CD4-positive, alpha-beta T cell (primary cell): ENCODE data around the gene ZNF425. TPM values are rescaled to one million over a fixed set of nuclear protein-coding genes. Genes with fewer than 3 reads are reported as not detected.

ENCODE experiments used
- ATAC-seq: fragments of 200-7000 bp; cut with Tn5 transposase; one replicate; pipeline ENCODE4 v1.10.0; 2022; ENCODE audit warnings: mild to moderate bottlenecking; ENCODE audit not compliant: poor library complexity
- CTCF ChIA-PET: fragments of 350-600 bp; sonication (Branson Sonifier 250); formaldehyde crosslinking; loops from one replicate; lab custom pipeline; 2021; ENCODE audit warnings: antibody characterized with exemption, inconsistent platforms; lab: Charles Lee
- POLR2A ChIA-PET: fragments of 350-600 bp; sonication (Branson Sonifier 250); formaldehyde crosslinking; loops from one replicate; lab custom pipeline; 2021; ENCODE audit warnings: antibody characterized with exemption, inconsistent platforms; lab: Charles Lee
- DNase-seq, 14 experiments: peaks; one replicate each; pipeline ENCODE4 v3.0.0-alpha.2; 2013 to 2020; ENCODE audit warnings: mixed read lengths in 2 of 14
- H3K27ac ChIP-seq, 2 donors: one replicate each; pipeline versions ENCODE4 v1.5.1 to v1.7.0; 2013; ENCODE audit warnings: low read length in 2 of 2, low read depth in 1 of 2, mild to moderate bottlenecking in 1 of 2
- H3K27me3 ChIP-seq, 2 experiments: 1 replicate in 1 of 2; 2 replicates in 1 of 2; pipeline versions ENCODE4 v1.6.1 to v1.7.0; 2013; ENCODE audit warnings: low read length in 2 of 2, control low read depth in 1 of 2, mild to moderate bottlenecking in 1 of 2, moderate library complexity in 1 of 2; ENCODE audit not compliant: insufficient read depth in 2 of 2, control insufficient read depth in 1 of 2
- H3K36me3 ChIP-seq: one replicate; pipeline ENCODE4 v1.6.1; 2013; ENCODE audit warnings: low read length, control low read depth; ENCODE audit not compliant: insufficient read depth
- H3K4me1 ChIP-seq: one replicate; pipeline ENCODE4 v1.6.1; 2013; ENCODE audit warnings: low read length, control low read depth; ENCODE audit not compliant: insufficient read depth
- H3K4me3 ChIP-seq: one replicate; pipeline ENCODE4 v1.5.1; 2013; ENCODE audit warnings: mild to moderate bottlenecking, low read length, moderate library complexity
- H3K9me3 ChIP-seq, 2 experiments: 1 replicate in 1 of 2; 2 replicates in 1 of 2; pipeline versions ENCODE4 v1.6.1 to v1.7.0; 2013; ENCODE audit warnings: low read length in 2 of 2, mild to moderate bottlenecking in 2 of 2, control low read depth in 1 of 2, moderate library complexity in 1 of 2; ENCODE audit not compliant: control insufficient read depth in 1 of 2, insufficient read depth in 1 of 2
- H3K27ac Mint-ChIP-seq: one replicate; pipeline ENCODE4 v1.8.0; 2020; ENCODE audit warnings: mixed read lengths
- H3K27me3 Mint-ChIP-seq: one replicate; pipeline ENCODE4 v1.8.0; 2021; ENCODE audit warnings: mixed read lengths
- H3K36me3 Mint-ChIP-seq: one replicate; pipeline ENCODE4 v1.8.0; 2021; ENCODE audit warnings: low read depth, mixed read lengths
- H3K4me1 Mint-ChIP-seq: one replicate; pipeline ENCODE4 v1.8.0; 2021; ENCODE audit warnings: low read depth, mixed read lengths
- H3K4me3 Mint-ChIP-seq: one replicate; pipeline ENCODE4 v1.8.0; 2020; ENCODE audit warnings: mild to moderate bottlenecking, mixed read lengths
- H3K9me3 Mint-ChIP-seq: one replicate; pipeline ENCODE4 v1.8.0; 2020; ENCODE audit warnings: mixed read lengths
- intact Hi-C, 2 experiments: fragments of 100-400 bp; cut with DNase I in 1 of 2; cut with micrococcal nuclease in 1 of 2; formaldehyde crosslinking; loops; one replicate each; pipeline versions ENCODE4 v1.15.1 to v1.9.0; 2023 to 2025; cut with DNase I, micrococcal nuclease
- total RNA-seq, 174 experiments: library from RNA in 2 of 174; stranded (reverse) in 2 of 174; gene quantifications; one replicate each; pipeline ENCODE4 v1.2.3 and lab custom pipeline; 2021 to 2026
- TF ChIP-seq, protein P1 (sequence below): fragments of 200-600 bp; IDR thresholded peaks from one replicate; pipeline ENCODE4 v1.8.0; 2022; ENCODE audit warnings: antibody characterized with exemption, mild to moderate bottlenecking

Gene ZNF425
- total RNA-seq, 2 experiments from 2014 or later = 0.22 to 0.39 TPM

DNA sequence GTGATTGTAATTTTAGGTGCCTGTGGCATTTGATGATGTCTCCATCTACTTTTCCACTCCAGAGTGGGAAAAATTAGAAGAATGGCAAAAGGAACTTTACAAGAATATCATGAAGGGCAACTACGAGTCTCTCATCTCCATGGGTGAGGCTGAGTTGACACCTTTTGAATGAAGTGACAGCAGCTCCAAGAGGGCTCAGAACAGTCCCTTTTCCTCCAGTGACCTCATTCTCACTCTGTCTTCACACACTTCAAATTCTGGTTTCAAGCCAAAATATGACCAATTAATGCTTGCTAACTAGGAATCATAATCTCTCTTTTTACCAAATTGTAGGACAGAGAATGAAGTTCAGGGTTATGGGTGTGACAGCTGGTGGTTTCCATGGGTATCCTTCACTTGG lies 40.0 kb upstream of the ZNF425 start:
- H3K36me3 ChIP-seq = peaks cover 54% of the 10 kb centered on the region
- no peak overlapping the region for H3K4me3 Mint-ChIP-seq
- TF ChIP-seq, protein P1, sequence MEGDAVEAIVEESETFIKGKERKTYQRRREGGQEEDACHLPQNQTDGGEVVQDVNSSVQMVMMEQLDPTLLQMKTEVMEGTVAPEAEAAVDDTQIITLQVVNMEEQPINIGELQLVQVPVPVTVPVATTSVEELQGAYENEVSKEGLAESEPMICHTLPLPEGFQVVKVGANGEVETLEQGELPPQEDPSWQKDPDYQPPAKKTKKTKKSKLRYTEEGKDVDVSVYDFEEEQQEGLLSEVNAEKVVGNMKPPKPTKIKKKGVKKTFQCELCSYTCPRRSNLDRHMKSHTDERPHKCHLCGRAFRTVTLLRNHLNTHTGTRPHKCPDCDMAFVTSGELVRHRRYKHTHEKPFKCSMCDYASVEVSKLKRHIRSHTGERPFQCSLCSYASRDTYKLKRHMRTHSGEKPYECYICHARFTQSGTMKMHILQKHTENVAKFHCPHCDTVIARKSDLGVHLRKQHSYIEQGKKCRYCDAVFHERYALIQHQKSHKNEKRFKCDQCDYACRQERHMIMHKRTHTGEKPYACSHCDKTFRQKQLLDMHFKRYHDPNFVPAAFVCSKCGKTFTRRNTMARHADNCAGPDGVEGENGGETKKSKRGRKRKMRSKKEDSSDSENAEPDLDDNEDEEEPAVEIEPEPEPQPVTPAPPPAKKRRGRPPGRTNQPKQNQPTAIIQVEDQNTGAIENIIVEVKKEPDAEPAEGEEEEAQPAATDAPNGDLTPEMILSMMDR = no peak
- H3K27ac Mint-ChIP-seq = no peak overlapping the region
- no peaks in the 10 kb centered on the region for H3K27me3 ChIP-seq
- H3K4me1 ChIP-seq = peaks cover 1% of the 10 kb centered on the region
- no peak for ATAC-seq
- H3K4me3 ChIP-seq = no peak overlapping the region
- H3K9me3 Mint-ChIP-seq = no peaks in the 10 kb centered on the region
- intact Hi-C loops = no loop called here
- POLR2A ChIA-PET = interaction anchor here (1.5 kb wide), 1 partner anchor 19 kb away, joined by 4 read pairs; the partner anchor contains the start of gene ZNF398
- CTCF ChIA-PET = interaction anchor here (1.7 kb wide), 1 partner anchor 29 kb away, joined by 3 read pairs; the partner anchor contains the start of gene ZNF282
- DNase-seq = no peak
- H3K27ac ChIP-seq = no peak overlapping the region
- H3K9me3 ChIP-seq = no peaks in the 10 kb centered on the region
- no peaks in the 10 kb centered on the region for H3K27me3 Mint-ChIP-seq
- H3K4me1 Mint-ChIP-seq = no peaks in the 10 kb centered on the region
- H3K36me3 Mint-ChIP-seq = peaks cover 79% of the 10 kb centered on the region

DNA sequence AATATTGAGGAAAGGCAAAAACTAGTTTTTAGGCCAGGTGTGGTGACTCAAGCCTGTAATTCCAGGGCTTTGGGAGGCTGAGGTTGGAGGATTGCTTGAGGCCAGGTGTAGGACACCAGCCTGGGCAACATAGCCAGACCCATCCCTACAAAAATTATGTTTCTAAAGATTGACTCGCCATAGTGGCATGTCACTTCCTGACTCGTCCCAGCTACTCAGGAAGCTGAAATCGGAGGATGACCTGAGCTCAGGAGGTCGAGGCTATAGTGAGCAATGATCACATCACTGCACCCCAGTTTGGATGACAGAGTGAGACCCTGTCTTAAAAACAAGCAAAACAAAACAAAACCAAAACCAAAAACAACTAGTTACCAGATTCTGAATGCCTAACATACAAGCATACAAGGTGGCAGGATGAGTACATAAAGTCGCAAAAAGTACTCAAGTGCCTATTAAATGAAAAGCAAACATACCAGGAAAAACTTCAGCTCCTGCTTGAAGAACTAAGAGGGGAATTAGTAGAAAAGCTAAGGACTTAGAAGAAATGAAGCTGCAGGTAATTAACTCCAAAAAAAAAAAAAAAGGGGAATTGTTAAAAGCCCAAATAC lies 35.2 kb upstream of the ZNF425 start:
- intact Hi-C loops = no loop called here

DNA sequence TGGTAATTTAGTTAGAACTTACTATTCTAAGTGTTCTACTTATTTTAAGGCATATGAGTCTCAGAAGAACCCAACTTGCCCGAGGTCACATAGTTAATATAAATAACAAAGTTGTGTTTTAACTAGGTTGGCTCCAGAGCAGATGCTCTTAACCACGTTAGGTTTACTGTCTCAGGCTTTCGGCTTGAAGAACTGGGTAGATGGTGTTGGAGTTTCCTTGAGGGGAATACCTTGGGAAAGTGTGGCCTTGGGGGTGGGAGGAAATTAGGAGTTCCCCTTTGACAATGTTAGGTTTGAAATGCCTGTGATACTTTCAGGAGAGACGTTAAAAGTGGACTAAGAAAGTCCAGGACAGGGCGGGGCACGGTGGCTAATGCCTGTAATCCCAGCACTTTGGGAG lies 30.8 kb upstream of the ZNF425 start:
- H3K36me3 Mint-ChIP-seq = peaks cover 62% of the 10 kb centered on the region
- Histone ChIP-seq H3K9me3 (no peaks in the 10 kb centered on the region), H3K4me1 (peaks cover 6% of the 10 kb centered on the region), H3K36me3 (peaks cover 47% of the 10 kb centered on the region), H3K4me3 (no peak overlapping the region), H3K27me3 (no peaks in the 10 kb centered on the region), H3K27ac (no peak overlapping the region)
- POLR2A ChIA-PET = no interaction called here
- H3K4me3 Mint-ChIP-seq = no peak overlapping the region
- H3K27me3 Mint-ChIP-seq = no peaks in the 10 kb centered on the region
- no peak for DNase-seq
- no peaks in the 10 kb centered on the region for H3K9me3 Mint-ChIP-seq
- ATAC-seq = no peak
- intact Hi-C loops = no loop called here
- TF ChIP-seq, protein P1 = no peak
- peaks cover 31% of the 10 kb centered on the region for H3K4me1 Mint-ChIP-seq
- H3K27ac Mint-ChIP-seq = no peak overlapping the region
- CTCF ChIA-PET = interaction anchor here (0.7 kb wide), 1 partner anchor 24 kb away, joined by 3 read pairs; no protein-coding TSS in a partner anchor

More for the DNA sequence above, 35.2 kb upstream of the ZNF425 start:
- Mint-ChIP-seq H3K27me3 (no peaks in the 10 kb centered on the region), H3K9me3 (no peaks in the 10 kb centered on the region), H3K36me3 (peaks cover 65% of the 10 kb centered on the region), H3K4me1 (peaks cover 14% of the 10 kb centered on the region), H3K27ac (peak overlapping the region; percentile 63), H3K4me3 (no peak overlapping the region)
- DNase-seq (no peak), ATAC-seq (no peak)
- Histone ChIP-seq H3K36me3 (peaks cover 43% of the 10 kb centered on the region), H3K27me3 (no peaks in the 10 kb centered on the region), H3K4me1 (peaks cover 6% of the 10 kb centered on the region), H3K27ac (no peak overlapping the region), H3K4me3 (no peak overlapping the region), H3K9me3 (no peaks in the 10 kb centered on the region)
- POLR2A ChIA-PET = no interaction called here
- CTCF ChIA-PET = interaction anchor here (1.1 kb wide), 1 partner anchor 14 kb away, joined by 4 read pairs; the partner anchor contains the start of gene ZNF398
- TF ChIP-seq, protein P1 = no peak
